ENCODE results near the gene PDE11A. TPM values are rescaled to one million over a fixed set of nuclear protein-coding genes. Genes with fewer than 3 reads are reported as not detected.

Gene PDE11A
- polyA plus RNA-seq, 1 experiment, result 0.53 TPM

DNA sequence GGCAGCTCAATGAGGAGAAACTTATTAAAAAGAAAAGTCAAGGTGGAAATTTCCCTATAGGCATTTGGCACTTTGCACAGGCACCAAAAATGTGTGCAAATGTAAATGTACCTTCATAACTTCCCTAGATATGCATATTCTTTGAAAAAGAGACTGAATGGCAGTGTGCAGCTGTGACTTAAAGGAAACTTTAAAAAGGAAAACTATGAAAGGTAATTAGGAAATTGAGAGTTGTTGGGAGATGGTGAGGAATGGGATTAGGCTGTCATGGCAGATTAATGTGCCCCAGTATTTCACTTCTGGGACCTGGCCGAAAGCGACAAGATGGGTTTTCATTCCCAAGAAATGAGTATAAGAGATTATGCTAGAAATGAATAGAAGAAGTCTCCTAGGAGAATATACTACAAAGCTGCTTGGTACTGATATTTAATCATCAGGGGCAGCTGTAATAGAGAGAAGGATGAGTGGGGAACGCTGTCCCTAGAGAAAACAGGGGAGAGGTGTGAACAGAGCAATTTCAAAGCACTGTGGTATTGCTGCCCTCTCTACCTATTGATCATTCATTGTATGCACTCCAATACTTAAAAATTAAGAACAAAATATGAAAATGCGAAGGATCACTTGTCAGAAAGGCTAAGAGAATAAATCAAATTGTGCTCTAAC, 366.9 kb downstream of the PDE11A start:
- ChIA-PET CTCF (interaction anchor here (1.1 kb wide), 1 partner anchor 12 kb away, joined by 3 read pairs; no protein-coding TSS in a partner anchor), POLR2A (no interaction called here)
- no peaks in the 10 kb centered on the region for H3K36me3 ChIP-seq (ENCODE audit: control insufficient read depth, insufficient read depth, low read length)
- DNase-seq (ENCODE audit: low read depth), result no peak
- H3K4me3 ChIP-seq (ENCODE audit: low read depth, low read length), result no peak overlapping the region
- peaks cover 2% of the 10 kb centered on the region; the same call in 1 of the 2 replicates for H3K27me3 ChIP-seq (ENCODE audit: control insufficient read depth, insufficient read depth, low read length)
- TF ChIP-seq CTCF (IDR thresholded peaks at IDR 0.05; ENCODE audit: insufficient read depth, low read depth, low read length), result no peak

DNA sequence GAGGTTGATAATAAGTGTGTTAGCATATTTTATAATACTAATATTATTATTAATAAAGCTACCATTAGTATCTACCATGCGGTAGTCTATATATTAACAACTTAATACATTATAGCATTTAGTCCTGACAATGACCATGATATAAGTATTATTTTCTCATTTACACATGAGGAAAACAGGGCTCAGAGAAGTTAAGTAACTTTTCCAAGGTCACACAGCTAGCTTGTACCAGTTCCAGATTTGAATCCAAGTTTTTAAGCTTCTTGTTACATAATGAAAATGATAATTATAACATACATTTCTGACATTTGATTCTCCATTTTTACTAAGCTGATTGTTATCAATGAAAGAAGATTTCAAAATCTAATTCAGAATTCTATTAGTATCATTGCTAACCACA, 369.4 kb downstream of the PDE11A start:
- H3K4me3 ChIP-seq (ENCODE audit: low read depth, low read length), result no peak overlapping the region
- ChIA-PET CTCF (interaction anchor here (0.7 to 1.5 kb wide), 2 partner anchors 12 to 22 kb away, joined by 4 read pairs; no protein-coding TSS in a partner anchor), POLR2A (no interaction called here)
- no peak for DNase-seq (ENCODE audit: low read depth)
- H3K27me3 ChIP-seq (ENCODE audit: control insufficient read depth, insufficient read depth, low read length), result peaks cover 2% of the 10 kb centered on the region; the same call in 1 of the 2 replicates
- no peak for TF ChIP-seq CTCF (IDR thresholded peaks at IDR 0.05; ENCODE audit: insufficient read depth, low read depth, low read length)
- no peaks in the 10 kb centered on the region for H3K36me3 ChIP-seq (ENCODE audit: control insufficient read depth, insufficient read depth, low read length)

DNA sequence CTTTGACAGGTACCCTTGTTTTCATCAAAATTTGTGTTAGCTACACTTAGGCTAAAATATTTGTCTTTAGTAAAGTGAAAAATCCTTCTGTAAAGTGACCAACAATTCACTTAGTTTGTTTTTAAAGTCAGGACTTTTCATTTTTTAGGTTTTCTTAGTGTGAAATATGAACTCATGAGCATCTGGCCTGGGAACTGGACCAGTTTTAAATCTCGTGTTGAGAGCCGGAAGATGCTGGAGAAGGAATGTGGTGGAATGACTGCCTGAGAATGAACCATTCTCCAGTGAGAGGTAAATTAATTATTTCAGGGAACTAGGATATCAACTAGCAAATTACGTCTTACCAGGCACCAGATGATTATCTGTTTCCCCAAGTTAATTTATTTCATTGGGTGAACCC, 374.3 kb downstream of the PDE11A start:
- CTCF ChIA-PET, result no interaction called here
- Histone ChIP-seq H3K4me3 (ENCODE audit: low read depth, low read length) (no peak overlapping the region), H3K27me3 (ENCODE audit: control insufficient read depth, insufficient read depth, low read length) (no peaks in the 10 kb centered on the region), H3K36me3 (ENCODE audit: control insufficient read depth, insufficient read depth, low read length) (no peaks in the 10 kb centered on the region)
- no peak for TF ChIP-seq CTCF (IDR thresholded peaks at IDR 0.05; ENCODE audit: insufficient read depth, low read depth, low read length)
- DNase-seq (ENCODE audit: low read depth), result no peak
- POLR2A ChIA-PET, result no interaction called here

- H3K27me3 ChIP-seq (ENCODE audit: control insufficient read depth, insufficient read depth, low read length), result no peaks in the 10 kb centered on the region
- POLR2A ChIA-PET, result no interaction called here
Measured at GRCh38 chr2:177694348-177694747, 378.2 kb downstream of the PDE11A start.

More at GRCh38 chr2:177694348-177694747, 378.2 kb downstream of the PDE11A start:
- Histone ChIP-seq H3K4me3 (ENCODE audit: low read depth, low read length) (no peak overlapping the region), H3K36me3 (ENCODE audit: control insufficient read depth, insufficient read depth, low read length) (no peaks in the 10 kb centered on the region)
- CTCF ChIA-PET, result interaction anchor here (1.0 kb wide), 2 partner anchors 11 to 13 kb away, joined by 3 read pairs; no protein-coding TSS in a partner anchor
- TF ChIP-seq CTCF (IDR thresholded peaks at IDR 0.05; ENCODE audit: insufficient read depth, low read depth, low read length), result no peak
- no peak for DNase-seq (ENCODE audit: low read depth)

All from BJ (cell line).